Measurements from ENCODE around the gene DMBT1. TPM values are rescaled to one million over a fixed set of nuclear protein-coding genes. Genes with fewer than 3 reads are reported as not detected.
A peak's percentile ranks its signal among the peaks of the same experiment; 100 is the strongest.

Gene DMBT1
- total and polyA plus RNA-seq, 12 donors = under 0.01 to 0.32 (median 0.15) TPM; not detected in 7

DNA sequence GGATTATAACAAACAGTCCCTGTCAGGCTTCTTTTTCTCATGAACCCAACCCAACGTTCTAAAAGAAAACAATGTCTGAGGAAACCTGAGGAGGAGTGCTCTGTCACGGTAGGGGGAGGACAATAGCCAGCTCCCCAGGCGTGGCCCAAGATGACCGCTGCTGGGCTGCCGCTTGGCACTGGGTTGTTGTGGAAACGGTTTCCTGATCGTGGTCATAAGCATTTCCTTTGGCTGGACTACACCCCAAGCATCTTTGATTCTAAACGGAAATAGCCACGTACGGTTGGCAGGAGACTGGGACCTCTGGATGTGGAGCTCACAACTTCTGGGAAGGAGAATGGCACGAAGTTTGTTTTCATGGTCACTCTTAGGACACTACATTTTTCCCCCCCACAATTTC lies 30.4 kb upstream of the DMBT1 start:
- H3K27ac ChIP-seq = peak overlapping the region in 1 of 5 donors; percentile 30
- 48 to 73% (median 65%) methylated on average over 10 to 11 of the region's 11 CpGs for WGBS, 4 donors

DNA sequence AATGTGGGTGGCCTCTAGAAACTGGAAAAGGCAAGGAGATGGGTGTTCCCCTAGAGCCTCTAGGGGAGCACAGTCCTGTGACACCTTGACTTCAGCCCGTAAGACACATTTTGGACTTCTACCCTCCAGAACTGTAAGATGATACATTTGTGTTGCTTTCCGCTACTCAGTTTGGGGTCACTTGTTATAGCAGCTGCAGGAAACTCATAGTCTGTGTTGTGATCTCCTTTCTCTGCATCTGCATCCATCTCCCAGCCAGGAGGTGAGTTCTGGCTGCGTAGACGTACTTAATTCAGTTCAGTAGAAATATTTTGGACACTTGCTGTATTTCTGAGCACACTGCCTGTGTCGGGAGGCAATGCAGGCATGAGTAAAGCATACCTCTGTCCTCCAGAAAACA lies 29.3 kb upstream of the DMBT1 start:
- DNase-seq = no peak
- Histone ChIP-seq H3K4me3 (no peak overlapping the region), H3K4me1 (replicated peaks in 1 of 2) (no peaks in the 10 kb centered on the region), H3K9me3 (replicated peaks in 1 of 3) (no peaks in the 10 kb centered on the region), H3K27ac (no peak overlapping the region), H3K36me3 (replicated peaks in 1 of 2) (no peaks in the 10 kb centered on the region), H3K27me3 (peaks cover 10% of the 10 kb centered on the region)
- intact Hi-C loops (cut with DNase I) = no loop called here
- TF ChIP-seq POLR2A (IDR thresholded peaks at IDR 0.05) = no peak
- TF ChIP-seq CTCF (IDR thresholded peaks at IDR 0.05) = no peak
- 71 to 82% (median 80%) methylated on average over 5 of the region's 5 CpGs for WGBS, 4 donors

More for the DNA sequence above, 30.4 kb upstream of the DMBT1 start:
- Histone ChIP-seq H3K36me3 (replicated peaks in 1 of 2) (no peaks in the 10 kb centered on the region), H3K27me3 (peaks cover 10% of the 10 kb centered on the region), H3K9me3 (replicated peaks in 1 of 3) (no peaks in the 10 kb centered on the region), H3K4me3 (no peak overlapping the region), H3K4me1 (replicated peaks in 1 of 2) (no peaks in the 10 kb centered on the region)
- intact Hi-C loops (cut with DNase I) = no loop called here
- no peak for TF ChIP-seq POLR2A (IDR thresholded peaks at IDR 0.05)
- peak in 4 of 7 donors; percentile 32 to 66 (median 45) for DNase-seq

GRCh38 chr10:122531939-122532338 lies 28.6 kb upstream of the DMBT1 start:
- intact Hi-C loops (cut with DNase I) = no loop called here
- Histone ChIP-seq H3K4me1 (replicated peaks in 1 of 2) (no peaks in the 10 kb centered on the region), H3K27me3 (peaks cover 11% of the 10 kb centered on the region), H3K27ac (no peak overlapping the region), H3K4me3 (no peak overlapping the region), H3K36me3 (replicated peaks in 1 of 2) (no peaks in the 10 kb centered on the region), H3K9me3 (replicated peaks in 1 of 3) (no peaks in the 10 kb centered on the region)
- TF ChIP-seq POLR2A (IDR thresholded peaks at IDR 0.05) = no peak
- 16 to 27% (median 20%) methylated on average over 3 of the region's 3 CpGs for WGBS, 4 donors
- no peak for DNase-seq

- Histone ChIP-seq H3K27ac (no peak overlapping the region), H3K9me3 (replicated peaks in 1 of 3) (no peaks in the 10 kb centered on the region), H3K27me3 (peaks cover 11% of the 10 kb centered on the region), H3K36me3 (replicated peaks in 1 of 2) (no peaks in the 10 kb centered on the region), H3K4me1 (replicated peaks in 1 of 2) (no peaks in the 10 kb centered on the region), H3K4me3 (no peak overlapping the region)
- 79 to 91% (median 90%) methylated on average over 6 of the region's 6 CpGs for WGBS, 4 donors
- intact Hi-C loops (cut with DNase I) = no loop called here
- no peak for DNase-seq
- no peak for TF ChIP-seq CTCF (IDR thresholded peaks at IDR 0.05)
- TF ChIP-seq POLR2A (IDR thresholded peaks at IDR 0.05) = no peak
Measured at GRCh38 chr10:122532601-122533296, 27.8 kb upstream of the DMBT1 start.

DNA sequence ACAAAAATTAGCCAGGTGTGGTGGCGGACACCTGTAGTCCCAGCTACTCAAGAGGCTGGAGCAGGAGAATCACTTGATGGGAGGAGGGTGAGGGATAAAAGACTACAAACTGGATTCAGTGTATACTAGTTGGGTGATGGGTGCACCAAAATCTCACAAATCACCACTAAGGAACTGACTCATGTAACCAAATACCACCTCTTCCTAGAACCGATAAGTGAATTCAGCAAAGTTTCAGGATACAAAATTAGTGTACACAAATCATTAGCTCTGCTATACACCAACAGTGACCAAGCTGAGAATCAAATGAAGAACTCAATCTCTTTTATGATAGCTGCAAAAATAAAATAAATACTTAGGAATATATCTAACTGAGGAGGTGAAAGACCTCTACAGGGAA lies 23.0 kb upstream of the DMBT1 start:
- no peak overlapping the region for H3K27ac ChIP-seq
- no peaks in the 10 kb centered on the region for H3K4me1 ChIP-seq (replicated peaks in 1 of 2)
- H3K36me3 ChIP-seq (replicated peaks in 1 of 2) = no peaks in the 10 kb centered on the region
- intact Hi-C loops (cut with DNase I) = no loop called here
- TF ChIP-seq CTCF (IDR thresholded peaks at IDR 0.05) (no peak), POLR2A (IDR thresholded peaks at IDR 0.05) (no peak)
- no peak for DNase-seq
- WGBS, 4 donors = 81 to 92% (median 88%) methylated on average over 2 of the region's 2 CpGs
- no peaks in the 10 kb centered on the region for H3K9me3 ChIP-seq (replicated peaks in 1 of 3)
- peaks cover 11% of the 10 kb centered on the region for H3K27me3 ChIP-seq
- no peak overlapping the region for H3K4me3 ChIP-seq
